Adrenal gland (tissue), 5 donors: Measurements from ENCODE around the gene PARVA.

Experiments
- POLR2A ChIP-seq, 2 donors: fragments of 450-650 bp; IDR thresholded peaks; one replicate each; pipeline ENCODE4 v1.6.1; 2017; ENCODE audit warnings: antibody characterized with exemption in 2 of 2, mild to moderate bottlenecking in 2 of 2, moderate library complexity in 1 of 2
- TF ChIP-seq, protein P1 (sequence below), 6 experiments: fragments of 450-650 bp in 4 of 6; fragments of 200-600 bp in 2 of 6; sonication (generic) in 1 of 6; IDR thresholded peaks; 1 replicate in 5 of 6; 2 replicates in 1 of 6; pipeline versions ENCODE4 v1.5.1 to v1.8.0; 2016 to 2021; ENCODE audit warnings: antibody characterized with exemption in 6 of 6, mild to moderate bottlenecking in 2 of 6, moderate library complexity in 1 of 6
- donor health status: DM: no; HTN: no; CAD: no.

DNA sequence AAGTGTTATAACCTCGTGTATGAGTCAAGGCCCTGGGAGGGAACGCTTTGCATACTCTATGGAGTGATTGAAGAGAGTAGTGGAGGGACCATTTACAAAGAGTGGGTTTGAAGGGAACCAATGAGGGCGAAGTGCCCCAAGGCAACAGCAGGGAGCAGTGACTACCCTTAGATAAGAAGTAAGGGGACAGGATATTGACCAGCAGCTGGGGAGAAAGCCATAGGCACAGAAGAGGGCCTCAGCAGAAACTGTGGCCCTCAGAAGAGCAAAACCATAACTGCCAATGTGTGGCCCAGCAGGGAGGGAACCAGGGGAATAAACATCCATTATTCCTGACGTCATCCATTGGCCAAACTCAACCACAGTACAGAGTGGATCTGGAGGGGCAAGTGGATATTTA, 24.7 kb downstream of the PARVA start:
- TF ChIP-seq, protein P1, sequence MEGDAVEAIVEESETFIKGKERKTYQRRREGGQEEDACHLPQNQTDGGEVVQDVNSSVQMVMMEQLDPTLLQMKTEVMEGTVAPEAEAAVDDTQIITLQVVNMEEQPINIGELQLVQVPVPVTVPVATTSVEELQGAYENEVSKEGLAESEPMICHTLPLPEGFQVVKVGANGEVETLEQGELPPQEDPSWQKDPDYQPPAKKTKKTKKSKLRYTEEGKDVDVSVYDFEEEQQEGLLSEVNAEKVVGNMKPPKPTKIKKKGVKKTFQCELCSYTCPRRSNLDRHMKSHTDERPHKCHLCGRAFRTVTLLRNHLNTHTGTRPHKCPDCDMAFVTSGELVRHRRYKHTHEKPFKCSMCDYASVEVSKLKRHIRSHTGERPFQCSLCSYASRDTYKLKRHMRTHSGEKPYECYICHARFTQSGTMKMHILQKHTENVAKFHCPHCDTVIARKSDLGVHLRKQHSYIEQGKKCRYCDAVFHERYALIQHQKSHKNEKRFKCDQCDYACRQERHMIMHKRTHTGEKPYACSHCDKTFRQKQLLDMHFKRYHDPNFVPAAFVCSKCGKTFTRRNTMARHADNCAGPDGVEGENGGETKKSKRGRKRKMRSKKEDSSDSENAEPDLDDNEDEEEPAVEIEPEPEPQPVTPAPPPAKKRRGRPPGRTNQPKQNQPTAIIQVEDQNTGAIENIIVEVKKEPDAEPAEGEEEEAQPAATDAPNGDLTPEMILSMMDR (IDR thresholded peaks at IDR 0.05): no peak
- no peak for TF ChIP-seq POLR2A (IDR thresholded peaks at IDR 0.05)
